Measurements from ENCODE around the gene MRPL52. TPM values are rescaled to one million over a fixed set of nuclear protein-coding genes. Genes with fewer than 3 reads are reported as not detected.

The MRPL52 gene
- total RNA-seq = 100 to 1,000 TPM; 192 to 204 TPM
- polyA plus RNA-seq (2013, experiment 1 of 2) = 125 TPM
- 133 TPM for polyA plus RNA-seq (2013, experiment 2 of 2)
- long read RNA-seq, experiment 1, transcript MRPL52-210 (4 exons, 895 nt) = major isoform, 20 of 56 reads
- long read RNA-seq, experiment 1, transcript MRPL52-203 (5 exons, 1,111 nt) = minor isoform, 9 of 56 reads
- long read RNA-seq, experiment 1, transcript MRPL52-202 (5 exons, 1,118 nt) = minor isoform, 10 of 56 reads
- long read RNA-seq, experiment 1, partial matches to known transcripts = 4 of 56 reads
- long read RNA-seq, experiment 1, other reads (novel, unspliced or antisense) = 8 of 56 reads
- long read RNA-seq, experiment 2, transcript MRPL52-210 (4 exons, 895 nt) = minor isoform, 5 of 59 reads
- long read RNA-seq, experiment 2, transcript MRPL52-202 (5 exons, 1,118 nt) = minor isoform, 20 of 59 reads
- long read RNA-seq, experiment 2, transcript MRPL52-203 (5 exons, 1,111 nt) = major isoform, 21 of 59 reads
- long read RNA-seq, experiment 2, partial matches to known transcripts = 1 of 59 reads
- long read RNA-seq, experiment 2, other reads (novel, unspliced or antisense) = 7 of 59 reads
- long read RNA-seq, experiment 3, transcript MRPL52-215 (5 exons, 398 nt) = minor isoform, 9 of 58 reads
- long read RNA-seq, experiment 3, transcript MRPL52-202 (5 exons, 1,118 nt) = minor isoform, 15 of 58 reads
- long read RNA-seq, experiment 3, transcript MRPL52-203 (5 exons, 1,111 nt) = major isoform, 19 of 58 reads
- long read RNA-seq, experiment 3, partial matches to known transcripts = 4 of 58 reads
- long read RNA-seq, experiment 3, other reads (novel, unspliced or antisense) = 6 of 58 reads
- long read RNA-seq, experiment 4, transcript MRPL52-202 (5 exons, 1,118 nt) = major isoform, 38 of 78 reads
- long read RNA-seq, experiment 4, transcript MRPL52-203 (5 exons, 1,111 nt) = minor isoform, 30 of 78 reads
- long read RNA-seq, experiment 4, partial matches to known transcripts = 0 of 78 reads
- long read RNA-seq, experiment 4, other reads (novel, unspliced or antisense) = 6 of 78 reads

GRCh38 chr14:22829661-22830442, at the start of gene MRPL52:
Gene MRPL52, plus strand, starts transcription at chr14:22829887. Its CDS starts 26 bp downstream, at chr14:22829913.
- H3K27me3 Mint-ChIP-seq (ENCODE audit: insufficient read depth) = peaks cover 3% of the 10 kb centered on the region
- H3K4me1 ChIP-seq (ENCODE audit: control insufficient read depth, insufficient read depth, low read length) = no peaks in the 10 kb centered on the region
- no peak for TF ChIP-seq CTCF (conservative IDR thresholded peaks at IDR 0.05)
- peak within 1 kb of the TSS; percentile 87 for H3K4me3 Mint-ChIP-seq
- H3K9ac ChIP-seq (ENCODE audit: extremely low read depth, low read length, poor library complexity, severe bottlenecking) = peak within 1 kb of the TSS; percentile 85
- peaks cover 6% of the 10 kb centered on the region for H3K4me1 Mint-ChIP-seq
- no peaks in the 10 kb centered on the region for H3K9me3 ChIP-seq (ENCODE audit: control insufficient read depth, low read length)
- no peaks in the 10 kb centered on the region for H3K27me3 ChIP-seq (ENCODE audit: control insufficient read depth, insufficient read depth, low read length, poor library complexity, severe bottlenecking)
- peaks cover 40% of the 10 kb centered on the region for H3K36me3 ChIP-seq (ENCODE audit: control insufficient read depth, insufficient read depth, low read length)
- DNase-seq = peak; percentile 92
- peak within 1 kb of the TSS; percentile 95 for H3K27ac Mint-ChIP-seq
- H3K9me3 Mint-ChIP-seq = no peaks in the 10 kb centered on the region
- H3K36me3 Mint-ChIP-seq (ENCODE audit: low read depth) = peaks cover 29% of the 10 kb centered on the region
- 1 to 2% methylated on average over 24 to 41 of the region's 41 CpGs for WGBS, 2 experiments (ENCODE audit: insufficient coverage in 1 of 2, insufficient read length in 1 of 2)
- H3K27ac ChIP-seq (ENCODE audit: low read depth, low read length) = no peak within 1 kb of the TSS
- H3K4me3 ChIP-seq (ENCODE audit: low read length) = peak within 1 kb of the TSS; percentile 95

- no peak for DNase-seq
- Mint-ChIP-seq H3K4me3 (no peak overlapping the region), H3K27me3 (ENCODE audit: insufficient read depth) (no peaks in the 10 kb centered on the region), H3K4me1 (peaks cover 11% of the 10 kb centered on the region), H3K27ac (no peak overlapping the region), H3K36me3 (ENCODE audit: low read depth) (peaks cover 3% of the 10 kb centered on the region), H3K9me3 (no peaks in the 10 kb centered on the region)
- Histone ChIP-seq H3K27ac (ENCODE audit: low read depth, low read length) (no peak overlapping the region), H3K9ac (ENCODE audit: extremely low read depth, low read length, poor library complexity, severe bottlenecking) (no peak overlapping the region), H3K27me3 (ENCODE audit: control insufficient read depth, insufficient read depth, low read length, poor library complexity, severe bottlenecking) (no peaks in the 10 kb centered on the region), H3K36me3 (ENCODE audit: control insufficient read depth, insufficient read depth, low read length) (peaks cover 7% of the 10 kb centered on the region), H3K9me3 (ENCODE audit: control insufficient read depth, low read length) (no peaks in the 10 kb centered on the region), H3K4me3 (ENCODE audit: low read length) (no peak overlapping the region), H3K4me1 (ENCODE audit: control insufficient read depth, insufficient read depth, low read length) (peaks cover 8% of the 10 kb centered on the region)
- no peak for TF ChIP-seq CTCF (conservative IDR thresholded peaks at IDR 0.05)
- 85 to 92% methylated on average over 2 of the region's 2 CpGs for WGBS, 2 experiments (ENCODE audit: insufficient coverage in 1 of 2, insufficient read length in 1 of 2)
Observed at GRCh38 chr14:22780105-22780679, 49.5 kb upstream of the MRPL52 start.
